ENCODE measurements around the gene CABLES1.
"Not testable (repeated sequence)": the region's sequence is repeated elsewhere in the genome, so short reads cannot be mapped to it uniquely, and the experiment has no call there.

Gene CABLES1

DNA sequence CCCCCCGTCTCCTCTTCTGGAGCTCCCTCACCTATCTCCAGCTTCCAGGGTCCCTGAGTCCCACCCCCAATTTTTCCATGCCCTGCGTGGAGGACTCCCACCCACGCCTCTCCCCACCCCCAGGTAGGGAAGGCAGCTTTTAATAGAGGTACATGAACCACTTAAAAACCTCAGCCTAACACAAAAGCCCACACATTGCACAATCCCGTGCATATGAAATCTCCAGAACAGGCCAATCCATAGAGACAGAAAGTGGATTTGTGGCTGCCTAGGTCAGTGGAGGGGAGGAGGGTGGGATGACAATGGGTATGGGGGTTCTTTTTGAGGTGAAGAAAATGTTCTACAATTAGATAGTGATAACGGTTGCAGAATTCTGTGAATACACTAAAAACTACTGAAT, 145.6 kb downstream of the CABLES1 start:
- Histone ChIP-seq H3K4me1 (ENCODE audit: control insufficient read depth, insufficient read depth, low read length, unreplicated experiment) (peaks cover 16% of the 10 kb centered on the region), H3K4me3 (ENCODE audit: low read depth, low read length) (no peak overlapping the region), H3K36me3 (ENCODE audit: insufficient read depth, low read length) (no peaks in the 10 kb centered on the region)

DNA sequence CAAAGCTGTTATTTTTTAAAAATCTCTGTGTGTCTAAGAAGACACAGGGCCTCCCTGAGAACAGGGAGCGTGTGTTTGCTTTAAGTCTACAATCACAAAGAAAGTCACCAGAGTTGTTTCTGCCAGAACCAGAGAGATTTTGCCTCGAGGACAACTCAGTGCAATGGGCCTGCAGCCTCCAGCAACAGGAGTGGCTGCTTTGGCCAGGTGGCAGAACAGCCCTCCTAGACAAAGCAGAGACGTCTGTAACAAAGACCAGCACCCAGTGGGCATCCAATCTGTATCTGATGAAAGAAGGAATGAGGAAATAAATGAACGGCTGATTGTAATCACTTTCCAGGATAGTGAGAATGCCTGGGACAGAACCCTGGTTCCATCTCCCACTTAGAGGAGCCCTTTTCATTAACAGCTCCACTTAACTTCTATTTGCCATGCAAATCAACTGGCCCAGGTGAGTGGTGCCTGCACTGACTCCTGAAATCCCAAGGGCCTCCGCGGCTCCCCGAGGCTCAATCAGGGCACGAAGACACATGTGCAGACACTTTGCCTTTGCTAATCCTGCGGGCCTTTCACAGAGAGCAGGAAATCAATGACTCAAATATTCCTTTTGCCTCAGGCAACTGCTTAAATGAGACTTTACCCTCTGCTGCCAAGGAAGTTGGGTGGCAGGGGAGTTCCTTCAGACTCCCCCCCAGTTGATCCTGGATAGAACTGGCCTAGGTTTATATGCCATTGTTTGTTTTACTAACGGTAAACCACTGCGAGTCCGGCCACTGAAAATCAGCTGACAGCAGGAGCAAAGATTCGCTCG, 146.5 kb downstream of the CABLES1 start:
- Histone ChIP-seq H3K4me3 (ENCODE audit: low read depth, low read length) (no peak overlapping the region), H3K36me3 (ENCODE audit: insufficient read depth, low read length) (no peaks in the 10 kb centered on the region), H3K27ac (ENCODE audit: low read depth, low read length) (no peak overlapping the region), H3K79me2 (ENCODE audit: control insufficient read depth, insufficient read depth, low read length, unreplicated experiment) (no peaks in the 10 kb centered on the region), H2AFZ (ENCODE audit: low read length, unreplicated experiment) (no peak overlapping the region), H3K27me3 (ENCODE audit: insufficient read depth, low read length) (no peaks in the 10 kb centered on the region), H3K4me1 (ENCODE audit: control insufficient read depth, insufficient read depth, low read length, unreplicated experiment) (peaks cover 16% of the 10 kb centered on the region)

More for the DNA sequence above, 145.6 kb downstream of the CABLES1 start:
- H2AFZ ChIP-seq (ENCODE audit: low read length, unreplicated experiment) = no peak overlapping the region
- no peak overlapping the region for H3K27ac ChIP-seq (ENCODE audit: low read depth, low read length)
- H3K27me3 ChIP-seq (ENCODE audit: insufficient read depth, low read length) = no peaks in the 10 kb centered on the region
- H3K79me2 ChIP-seq (ENCODE audit: control insufficient read depth, insufficient read depth, low read length, unreplicated experiment) = no peaks in the 10 kb centered on the region

DNA sequence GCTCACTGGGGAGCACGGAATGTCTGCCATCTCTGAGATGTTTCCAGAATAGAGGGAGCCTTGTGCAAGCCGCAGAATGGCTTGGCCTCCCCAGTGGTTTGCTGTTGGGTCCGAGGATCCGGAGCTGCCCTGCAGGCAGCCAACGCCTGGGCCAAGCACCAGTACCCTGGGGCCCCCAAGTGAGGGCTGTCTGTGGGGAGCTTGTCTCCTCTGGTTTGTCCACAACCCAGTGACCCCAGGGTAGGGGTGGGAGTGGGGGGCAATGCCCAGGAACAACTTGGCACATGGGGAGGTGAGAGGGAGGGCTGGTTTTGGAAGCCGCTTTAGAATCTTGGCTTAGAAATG, 147.1 kb downstream of the CABLES1 start:
- H3K4me3 ChIP-seq (ENCODE audit: low read depth, low read length) = no peak overlapping the region
- no peaks in the 10 kb centered on the region for H3K27me3 ChIP-seq (ENCODE audit: insufficient read depth, low read length)
- no peak overlapping the region for H3K27ac ChIP-seq (ENCODE audit: low read depth, low read length)
- H3K36me3 ChIP-seq (ENCODE audit: insufficient read depth, low read length) = no peaks in the 10 kb centered on the region
- H2AFZ ChIP-seq (ENCODE audit: low read length, unreplicated experiment) = no peak overlapping the region
- H3K79me2 ChIP-seq (ENCODE audit: control insufficient read depth, insufficient read depth, low read length, unreplicated experiment) = no peaks in the 10 kb centered on the region
- peaks cover 16% of the 10 kb centered on the region for H3K4me1 ChIP-seq (ENCODE audit: control insufficient read depth, insufficient read depth, low read length, unreplicated experiment)

DNA sequence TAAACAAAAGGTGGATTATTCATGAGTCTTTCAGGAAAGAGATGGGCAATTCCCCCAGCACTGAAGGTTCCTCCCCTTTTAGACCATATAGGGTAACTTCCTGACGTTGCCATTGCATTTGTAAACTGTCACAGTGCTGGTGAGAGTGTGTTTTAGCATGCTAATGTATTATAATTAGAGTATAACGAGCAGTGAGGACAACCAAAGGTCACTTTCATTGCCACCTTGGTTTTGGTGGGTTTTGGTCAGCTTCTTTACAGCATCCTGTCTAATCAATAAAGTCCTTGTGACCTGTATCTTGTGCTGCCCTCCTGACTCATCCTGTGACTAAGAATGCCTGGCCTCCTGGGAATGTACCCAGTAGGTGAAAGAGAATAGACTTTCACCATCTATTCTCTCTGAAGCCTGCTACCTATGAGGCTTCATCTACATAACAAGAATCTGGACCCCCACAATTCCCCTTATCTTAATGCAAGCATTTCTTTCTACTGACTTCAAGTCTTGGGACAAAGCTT, 148.7 kb downstream of the CABLES1 start:
- Histone ChIP-seq H3K27me3 (ENCODE audit: insufficient read depth, low read length) (no peaks in the 10 kb centered on the region), H3K79me2 (ENCODE audit: control insufficient read depth, insufficient read depth, low read length, unreplicated experiment) (no peaks in the 10 kb centered on the region), H3K4me3 (ENCODE audit: low read depth, low read length) (no peak overlapping the region), H3K27ac (ENCODE audit: low read depth, low read length) (peak overlapping the region; percentile 32; the same call in 1 of the 2 replicates), H3K4me1 (ENCODE audit: control insufficient read depth, insufficient read depth, low read length, unreplicated experiment) (peaks cover 16% of the 10 kb centered on the region), H2AFZ (ENCODE audit: low read length, unreplicated experiment) (no peak overlapping the region), H3K36me3 (ENCODE audit: insufficient read depth, low read length) (no peaks in the 10 kb centered on the region)

DNA sequence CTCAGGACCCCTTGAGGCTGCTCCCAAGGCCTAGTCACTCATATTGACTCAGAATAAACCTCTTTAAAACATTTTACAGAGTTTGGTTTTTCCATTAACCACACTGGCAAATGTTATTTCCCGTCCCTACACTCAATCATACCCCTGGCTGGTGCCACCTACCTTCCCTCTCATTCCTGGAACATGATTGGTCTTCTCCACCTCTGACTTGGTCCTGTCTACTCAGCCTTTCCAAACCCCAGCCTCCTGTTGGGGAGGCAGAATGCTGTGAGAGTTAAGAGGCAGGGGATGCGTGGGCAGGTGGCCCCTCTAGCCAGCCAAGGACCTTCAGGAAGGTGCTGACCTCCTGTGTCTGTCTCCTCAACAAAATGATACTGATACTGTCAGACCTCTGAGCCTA, 149.3 kb downstream of the CABLES1 start:
- Histone ChIP-seq H3K27me3 (ENCODE audit: insufficient read depth, low read length) (no peaks in the 10 kb centered on the region), H3K4me1 (ENCODE audit: control insufficient read depth, insufficient read depth, low read length, unreplicated experiment) (peaks cover 16% of the 10 kb centered on the region), H3K27ac (ENCODE audit: low read depth, low read length) (peak overlapping the region; percentile 22; the same call in 1 of the 2 replicates)

DNA sequence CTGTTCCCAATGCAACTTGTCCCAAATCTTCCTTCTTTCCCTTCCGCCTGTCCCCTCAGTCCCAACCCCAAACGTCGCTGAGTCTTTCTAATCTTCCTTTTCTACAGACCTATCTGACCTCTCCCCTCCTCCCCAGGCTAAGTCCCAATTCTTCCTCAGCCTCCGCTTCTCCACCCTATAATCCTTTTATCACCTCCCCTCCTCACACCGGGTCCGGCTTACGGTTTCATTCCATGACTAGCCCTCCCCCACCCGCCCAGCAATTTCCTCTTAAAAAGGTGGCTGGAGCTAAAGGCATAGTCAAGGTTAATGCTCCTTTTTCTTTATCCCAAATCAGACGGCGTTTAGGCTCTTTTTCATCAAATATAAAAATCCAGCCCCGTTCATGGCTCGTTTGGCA, 150.3 kb downstream of the CABLES1 start:
- not testable (repeated sequence) for H3K27ac ChIP-seq (ENCODE audit: low read depth, low read length); H3K4me3 ChIP-seq (ENCODE audit: low read depth, low read length); H3K27me3 ChIP-seq (ENCODE audit: insufficient read depth, low read length); H3K36me3 ChIP-seq (ENCODE audit: insufficient read depth, low read length); H2AFZ ChIP-seq (ENCODE audit: low read length, unreplicated experiment); H3K79me2 ChIP-seq (ENCODE audit: control insufficient read depth, insufficient read depth, low read length, unreplicated experiment)
- peaks cover 16% of the 10 kb centered on the region for H3K4me1 ChIP-seq (ENCODE audit: control insufficient read depth, insufficient read depth, low read length, unreplicated experiment)

More for the DNA sequence above, 149.3 kb downstream of the CABLES1 start:
- Histone ChIP-seq H3K79me2 (ENCODE audit: control insufficient read depth, insufficient read depth, low read length, unreplicated experiment) (no peaks in the 10 kb centered on the region), H3K4me3 (ENCODE audit: low read depth, low read length) (no peak overlapping the region), H2AFZ (ENCODE audit: low read length, unreplicated experiment) (no peak overlapping the region), H3K36me3 (ENCODE audit: insufficient read depth, low read length) (no peaks in the 10 kb centered on the region)

DNA sequence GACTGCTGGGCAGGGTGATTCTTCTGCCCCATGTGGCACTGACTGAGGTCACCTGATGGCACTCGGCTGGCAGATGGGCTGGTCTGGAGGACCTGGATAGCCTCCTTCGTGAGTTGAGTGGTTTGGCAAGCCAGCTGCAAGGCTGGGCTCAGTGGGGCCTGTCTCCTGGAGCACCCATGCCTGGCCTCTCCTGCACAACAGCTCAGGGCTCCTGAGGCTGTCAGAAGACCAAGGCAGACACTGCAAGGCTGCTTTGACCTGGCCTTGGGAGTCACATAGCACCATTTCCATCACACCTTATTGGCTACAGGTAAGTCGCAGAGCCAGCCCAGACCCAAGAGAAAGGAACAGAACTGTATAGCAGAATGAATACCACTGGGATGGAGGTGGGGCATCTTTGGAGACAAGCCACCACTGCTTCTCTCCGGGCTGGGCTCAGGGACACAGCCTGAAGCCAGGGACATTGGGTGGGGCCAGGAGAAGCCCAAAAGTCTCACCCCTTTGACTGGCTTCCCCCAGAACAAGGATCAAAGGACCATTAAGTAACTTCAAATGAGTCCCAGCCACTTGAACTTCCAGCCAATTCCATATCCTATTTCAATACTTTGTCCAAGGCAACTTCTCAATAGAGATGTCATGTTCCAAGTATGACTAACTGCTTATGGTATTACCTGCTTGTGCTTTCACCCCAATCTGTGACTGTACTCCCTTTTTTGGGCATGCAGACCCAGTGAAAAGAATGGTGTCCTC, 156.3 kb downstream of the CABLES1 start:
- Histone ChIP-seq H3K4me3 (ENCODE audit: low read depth, low read length) (no peak overlapping the region), H3K27ac (ENCODE audit: low read depth, low read length) (no peak overlapping the region), H2AFZ (ENCODE audit: low read length, unreplicated experiment) (no peak overlapping the region), H3K79me2 (ENCODE audit: control insufficient read depth, insufficient read depth, low read length, unreplicated experiment) (no peaks in the 10 kb centered on the region), H3K27me3 (ENCODE audit: insufficient read depth, low read length) (no peaks in the 10 kb centered on the region), H3K4me1 (ENCODE audit: control insufficient read depth, insufficient read depth, low read length, unreplicated experiment) (peaks cover 15% of the 10 kb centered on the region), H3K36me3 (ENCODE audit: insufficient read depth, low read length) (no peaks in the 10 kb centered on the region)

DNA sequence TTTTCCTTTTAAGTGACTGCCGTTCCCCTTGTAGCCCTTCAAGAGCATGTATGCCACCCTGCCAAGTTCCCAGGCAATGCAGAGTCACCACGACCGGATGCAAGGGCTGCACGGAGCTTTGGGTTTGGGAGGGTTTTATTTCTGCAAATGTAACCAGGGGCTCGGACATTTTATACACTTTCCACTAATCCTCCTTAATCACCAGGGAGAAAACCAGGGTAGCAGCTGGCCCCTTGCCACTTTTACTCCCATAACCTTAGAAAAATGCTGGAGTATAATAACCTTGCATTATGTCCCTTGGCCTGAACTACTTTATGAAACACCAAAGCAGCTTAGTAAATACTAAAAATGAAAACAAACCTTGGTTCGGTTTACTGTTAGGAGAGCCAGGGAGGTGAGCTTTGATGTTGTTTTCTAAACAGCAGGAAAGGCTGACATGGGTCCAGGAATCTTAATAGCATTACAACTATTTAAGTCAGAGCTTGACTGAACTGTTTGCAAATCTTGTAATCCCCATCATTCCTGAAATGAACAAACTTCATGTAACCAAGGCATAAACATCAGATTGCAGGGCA, 165.0 kb downstream of the CABLES1 start:
- no peaks in the 10 kb centered on the region for H3K79me2 ChIP-seq (ENCODE audit: control insufficient read depth, insufficient read depth, low read length, unreplicated experiment)
- H3K4me1 ChIP-seq (ENCODE audit: control insufficient read depth, insufficient read depth, low read length, unreplicated experiment) = peaks cover 16% of the 10 kb centered on the region
- no peaks in the 10 kb centered on the region for H3K36me3 ChIP-seq (ENCODE audit: insufficient read depth, low read length)
- H2AFZ ChIP-seq (ENCODE audit: low read length, unreplicated experiment) = no peak overlapping the region
- H3K4me3 ChIP-seq (ENCODE audit: low read depth, low read length) = no peak overlapping the region
- H3K27me3 ChIP-seq (ENCODE audit: insufficient read depth, low read length) = no peaks in the 10 kb centered on the region
- no peak overlapping the region for H3K27ac ChIP-seq (ENCODE audit: low read depth, low read length)

DNA sequence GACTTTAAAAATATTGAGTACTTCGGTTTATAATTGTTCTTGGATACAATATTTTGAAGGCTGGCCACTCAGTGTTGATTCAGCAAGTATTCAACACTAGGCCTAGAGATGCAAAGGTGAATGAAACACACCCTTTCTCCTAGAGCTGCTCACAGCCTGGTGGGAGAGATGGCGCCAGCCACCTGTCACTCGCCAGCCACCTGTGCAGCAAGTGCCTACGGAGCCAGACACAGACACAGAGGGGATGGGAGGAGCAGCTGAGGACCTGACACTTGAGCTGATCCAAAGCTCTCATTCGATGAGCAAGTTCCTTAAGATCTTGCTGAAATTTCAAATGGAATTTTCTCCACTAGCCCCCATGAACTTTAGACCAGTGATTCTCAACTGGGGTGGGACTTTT, 166.7 kb downstream of the CABLES1 start:
- peaks cover 19% of the 10 kb centered on the region for H3K4me1 ChIP-seq (ENCODE audit: control insufficient read depth, insufficient read depth, low read length, unreplicated experiment)
- no peak overlapping the region for H3K4me3 ChIP-seq (ENCODE audit: low read depth, low read length)
- no peaks in the 10 kb centered on the region for H3K27me3 ChIP-seq (ENCODE audit: insufficient read depth, low read length)
- no peaks in the 10 kb centered on the region for H3K79me2 ChIP-seq (ENCODE audit: control insufficient read depth, insufficient read depth, low read length, unreplicated experiment)
- no peaks in the 10 kb centered on the region for H3K36me3 ChIP-seq (ENCODE audit: insufficient read depth, low read length)
- H3K27ac ChIP-seq (ENCODE audit: low read depth, low read length) = peak overlapping the region; percentile 81; the same call in 1 of the 2 replicates
- no peak overlapping the region for H2AFZ ChIP-seq (ENCODE audit: low read length, unreplicated experiment)

DNA sequence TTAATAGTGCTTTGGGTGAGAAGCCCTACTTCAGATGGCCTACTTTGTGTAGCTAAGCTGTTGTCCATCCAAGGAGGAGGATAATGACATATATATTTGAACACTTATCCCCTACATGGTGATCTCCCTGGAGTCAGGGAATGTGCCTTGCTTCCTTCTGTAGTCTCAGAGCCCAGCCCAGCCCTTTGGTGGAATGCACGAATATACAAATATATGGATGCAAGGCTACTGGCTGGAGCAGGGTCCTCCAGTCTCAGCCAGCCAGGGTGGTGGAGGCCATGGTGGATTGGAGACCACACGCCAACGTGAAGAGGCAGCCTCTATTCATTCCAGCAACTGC, 167.2 kb downstream of the CABLES1 start:
- H3K27ac ChIP-seq (ENCODE audit: low read depth, low read length) = peak overlapping the region; percentile 81
- no peaks in the 10 kb centered on the region for H3K36me3 ChIP-seq (ENCODE audit: insufficient read depth, low read length)
- H3K4me1 ChIP-seq (ENCODE audit: control insufficient read depth, insufficient read depth, low read length, unreplicated experiment) = peaks cover 24% of the 10 kb centered on the region
- H3K27me3 ChIP-seq (ENCODE audit: insufficient read depth, low read length) = no peaks in the 10 kb centered on the region
- H3K4me3 ChIP-seq (ENCODE audit: low read depth, low read length) = no peak overlapping the region
- no peaks in the 10 kb centered on the region for H3K79me2 ChIP-seq (ENCODE audit: control insufficient read depth, insufficient read depth, low read length, unreplicated experiment)
- no peak overlapping the region for H2AFZ ChIP-seq (ENCODE audit: low read length, unreplicated experiment)

All from ACC112 (cell line).